H1 (cell line): ENCODE data around the gene PPIF.

ENCODE experiments used
- CHD2 ChIP-seq: IDR thresholded peaks from 2 replicates; pipeline ENCODE4 v1.6.1; 2012; ENCODE audit warnings: low read length, improper control_type of control experiment
- EP300 ChIP-seq, 2 experiments: IDR thresholded peaks; 1 replicate in 1 of 2; 2 replicates in 1 of 2; pipeline ENCODE4 v1.6.1; 2011 to 2012; ENCODE audit warnings: low read depth in 2 of 2, low read length in 2 of 2, mild to moderate bottlenecking in 2 of 2, borderline replicate concordance in 1 of 2, inconsistent platforms in 1 of 2, moderate library complexity in 1 of 2
- HDAC2 ChIP-seq, 2 experiments: fragments of 300-600 bp in 1 of 2; sonication (generic) in 1 of 2; IDR thresholded peaks; 2 replicates each; pipeline ENCODE4 v1.6.1; 2011 to 2012; ENCODE audit warnings: low read depth in 2 of 2, low read length in 2 of 2, mild to moderate bottlenecking in 2 of 2, moderate library complexity in 2 of 2, borderline replicate concordance in 1 of 2, inconsistent platforms in 1 of 2
- JUND ChIP-seq: IDR thresholded peaks from 2 replicates; pipeline ENCODE4 v1.6.1; 2011; ENCODE audit warnings: mild to moderate bottlenecking, improper control_type of control experiment, low read length
- POLR2A ChIP-seq, 2 experiments: IDR thresholded peaks; 1 replicate in 1 of 2; 2 replicates in 1 of 2; pipeline ENCODE4 v1.6.1; 2011; ENCODE audit warnings: low read depth in 2 of 2, low read length in 2 of 2, mild to moderate bottlenecking in 2 of 2; ENCODE audit errors: control extremely low read depth in 1 of 2
- POLR2AphosphoS5 ChIP-seq: IDR thresholded peaks from 2 replicates; pipeline ENCODE4 v1.6.1; 2011; ENCODE audit warnings: low read depth, low read length
- SIN3A ChIP-seq, 2 experiments: IDR thresholded peaks in 1 of 2; conservative IDR thresholded peaks in 1 of 2; 2 replicates each; pipeline ENCODE4 v1.6.1; 2011 to 2012; ENCODE audit warnings: low read length in 2 of 2, improper control_type of control experiment in 1 of 2, low read depth in 1 of 2, mild to moderate bottlenecking in 1 of 2
- SP4 ChIP-seq: IDR thresholded peaks from 2 replicates; pipeline ENCODE4 v1.6.1; 2012; ENCODE audit warnings: low read length, inconsistent platforms
- TEAD4 ChIP-seq: IDR thresholded peaks from 2 replicates; pipeline ENCODE4 v1.6.1; 2012; ENCODE audit warnings: low read depth, low read length, inconsistent platforms, mixed read lengths
- ZNF274 ChIP-seq: IDR thresholded peaks from 2 replicates; pipeline ENCODE4 v1.7.0; 2012; ENCODE audit warnings: low read length, borderline replicate concordance; ENCODE audit errors: extremely low read depth
- TF ChIP-seq, protein P1 (sequence below), 3 experiments: IDR thresholded peaks; 1 replicate in 2 of 3; 2 replicates in 1 of 3; pipeline versions ENCODE4 v1.5.1 to v1.6.1; 2011; ENCODE audit warnings: low read length in 3 of 3, mild to moderate bottlenecking in 3 of 3, inconsistent platforms in 2 of 3, low read depth in 1 of 3, moderate library complexity in 1 of 3; ENCODE audit not compliant: insufficient read depth in 1 of 3; ENCODE audit errors: control extremely low read depth in 1 of 3
- TF ChIP-seq, protein P2 (sequence below): IDR thresholded peaks from 2 replicates; pipeline ENCODE4 v1.6.1; 2011; ENCODE audit warnings: low read depth, mild to moderate bottlenecking, low read length; ENCODE audit not compliant: insufficient read depth
- TF ChIP-seq, protein P3 (sequence below): IDR thresholded peaks from 2 replicates; pipeline ENCODE4 v1.6.1; 2011; ENCODE audit warnings: low read length, improper control_type of control experiment

GRCh38 chr10:79303631-79304478 is 43.4 kb upstream of the PPIF start:
- TF ChIP-seq, protein P1, sequence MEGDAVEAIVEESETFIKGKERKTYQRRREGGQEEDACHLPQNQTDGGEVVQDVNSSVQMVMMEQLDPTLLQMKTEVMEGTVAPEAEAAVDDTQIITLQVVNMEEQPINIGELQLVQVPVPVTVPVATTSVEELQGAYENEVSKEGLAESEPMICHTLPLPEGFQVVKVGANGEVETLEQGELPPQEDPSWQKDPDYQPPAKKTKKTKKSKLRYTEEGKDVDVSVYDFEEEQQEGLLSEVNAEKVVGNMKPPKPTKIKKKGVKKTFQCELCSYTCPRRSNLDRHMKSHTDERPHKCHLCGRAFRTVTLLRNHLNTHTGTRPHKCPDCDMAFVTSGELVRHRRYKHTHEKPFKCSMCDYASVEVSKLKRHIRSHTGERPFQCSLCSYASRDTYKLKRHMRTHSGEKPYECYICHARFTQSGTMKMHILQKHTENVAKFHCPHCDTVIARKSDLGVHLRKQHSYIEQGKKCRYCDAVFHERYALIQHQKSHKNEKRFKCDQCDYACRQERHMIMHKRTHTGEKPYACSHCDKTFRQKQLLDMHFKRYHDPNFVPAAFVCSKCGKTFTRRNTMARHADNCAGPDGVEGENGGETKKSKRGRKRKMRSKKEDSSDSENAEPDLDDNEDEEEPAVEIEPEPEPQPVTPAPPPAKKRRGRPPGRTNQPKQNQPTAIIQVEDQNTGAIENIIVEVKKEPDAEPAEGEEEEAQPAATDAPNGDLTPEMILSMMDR (IDR thresholded peaks at IDR 0.05; ENCODE audit: control extremely low read depth in 1 of 3, insufficient read depth in 1 of 3, low read depth in 1 of 3, low read length in 3 of 3), result no peak
- TF ChIP-seq SIN3A (conservative IDR thresholded peaks at IDR 0.05 in 1 of 2, IDR thresholded peaks at IDR 0.05 in 1 of 2; ENCODE audit: low read depth in 1 of 2, low read length in 2 of 2) (no peak), EP300 (IDR thresholded peaks at IDR 0.05; ENCODE audit: borderline replicate concordance in 1 of 2, low read depth in 2 of 2, low read length in 2 of 2) (no peak), POLR2A (IDR thresholded peaks at IDR 0.05; ENCODE audit: control extremely low read depth in 1 of 2, low read depth in 2 of 2, low read length in 2 of 2) (no peak), POLR2AphosphoS5 (0 out of 2 replicates have a peak, but pooled peaks have one; percentile 6), HDAC2 (IDR thresholded peaks at IDR 0.05; ENCODE audit: borderline replicate concordance in 1 of 2, low read depth in 2 of 2, low read length in 2 of 2) (no peak), CHD2 (no peak), JUND (no peak), SP4 (no peak), ZNF274 (no peak), TEAD4 (no peak)
- TF ChIP-seq, protein P2, sequence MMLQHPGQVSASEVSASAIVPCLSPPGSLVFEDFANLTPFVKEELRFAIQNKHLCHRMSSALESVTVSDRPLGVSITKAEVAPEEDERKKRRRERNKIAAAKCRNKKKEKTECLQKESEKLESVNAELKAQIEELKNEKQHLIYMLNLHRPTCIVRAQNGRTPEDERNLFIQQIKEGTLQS, result no peak
- TF ChIP-seq, protein P3, sequence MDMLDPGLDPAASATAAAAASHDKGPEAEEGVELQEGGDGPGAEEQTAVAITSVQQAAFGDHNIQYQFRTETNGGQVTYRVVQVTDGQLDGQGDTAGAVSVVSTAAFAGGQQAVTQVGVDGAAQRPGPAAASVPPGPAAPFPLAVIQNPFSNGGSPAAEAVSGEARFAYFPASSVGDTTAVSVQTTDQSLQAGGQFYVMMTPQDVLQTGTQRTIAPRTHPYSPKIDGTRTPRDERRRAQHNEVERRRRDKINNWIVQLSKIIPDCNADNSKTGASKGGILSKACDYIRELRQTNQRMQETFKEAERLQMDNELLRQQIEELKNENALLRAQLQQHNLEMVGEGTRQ, result no peak
